A549 treated with DMSO at 1 μM for 4 hours (cell line): ENCODE measurements around the gene GRHL1. TPM values are rescaled to one million over a fixed set of nuclear protein-coding genes. Genes with fewer than 3 reads are reported as not detected.

Experiments
- total RNA-seq: library from RNA; stranded (reverse); fragments of 200-300 nt; extraction: Qiagen RNA extraction; gene quantifications from 5 replicates; pipeline ENCODE4 v1.2.3, GENCODE V29; 2022; ENCODE audit warnings: low read depth

Gene GRHL1, protein sequence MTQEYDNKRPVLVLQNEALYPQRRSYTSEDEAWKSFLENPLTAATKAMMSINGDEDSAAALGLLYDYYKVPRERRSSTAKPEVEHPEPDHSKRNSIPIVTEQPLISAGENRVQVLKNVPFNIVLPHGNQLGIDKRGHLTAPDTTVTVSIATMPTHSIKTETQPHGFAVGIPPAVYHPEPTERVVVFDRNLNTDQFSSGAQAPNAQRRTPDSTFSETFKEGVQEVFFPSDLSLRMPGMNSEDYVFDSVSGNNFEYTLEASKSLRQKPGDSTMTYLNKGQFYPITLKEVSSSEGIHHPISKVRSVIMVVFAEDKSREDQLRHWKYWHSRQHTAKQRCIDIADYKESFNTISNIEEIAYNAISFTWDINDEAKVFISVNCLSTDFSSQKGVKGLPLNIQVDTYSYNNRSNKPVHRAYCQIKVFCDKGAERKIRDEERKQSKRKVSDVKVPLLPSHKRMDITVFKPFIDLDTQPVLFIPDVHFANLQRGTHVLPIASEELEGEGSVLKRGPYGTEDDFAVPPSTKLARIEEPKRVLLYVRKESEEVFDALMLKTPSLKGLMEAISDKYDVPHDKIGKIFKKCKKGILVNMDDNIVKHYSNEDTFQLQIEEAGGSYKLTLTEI
- 1.2 to 1.7 TPM (median 1.2 TPM) in 5 replicates for total RNA-seq

GRCh38 chr2:9951522-9952285 lies at the start of gene GRHL1:
Gene GRHL1, plus strand, starts transcription at chr2:9951693. Its CDS starts 141 bp downstream, at chr2:9951834.

DNA sequence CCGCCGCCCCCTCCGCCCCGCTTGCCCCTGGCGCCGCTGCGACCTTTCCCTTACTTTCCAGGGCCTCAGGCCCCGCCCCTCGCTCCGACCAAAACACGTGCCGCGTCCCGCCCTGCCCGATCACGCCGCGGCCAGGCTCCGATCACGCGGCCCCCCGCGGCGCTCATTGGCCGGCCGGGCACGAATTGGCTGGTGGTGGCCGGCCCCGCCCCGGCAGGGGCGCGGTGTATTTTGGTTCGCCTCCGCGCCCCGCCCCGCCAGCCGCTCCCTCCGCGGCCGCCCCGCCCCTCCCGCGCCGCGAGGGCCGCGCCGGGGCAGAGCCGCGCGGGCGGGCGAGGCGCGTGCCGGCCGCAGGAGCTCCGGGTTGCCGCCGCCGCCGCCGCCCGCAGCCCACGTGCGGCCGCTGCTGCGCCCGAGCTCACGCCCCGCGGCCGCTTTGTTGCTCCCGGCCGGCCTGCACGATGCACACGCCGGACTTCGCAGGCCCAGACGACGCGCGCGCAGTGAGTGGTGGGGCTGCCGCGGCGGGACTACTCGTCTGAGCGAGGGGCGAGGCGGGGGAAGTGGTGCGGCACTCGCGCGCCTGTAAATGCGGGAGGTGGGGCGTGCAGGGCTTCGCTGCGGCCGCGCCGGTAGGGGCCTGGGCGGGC lies 91.9 kb downstream of the GRHL1 start, which contains the start of gene KLF11:
Gene KLF11, plus strand, starts transcription at position 295 of the 650 bp plus-strand sequence. Its CDS starts 167 bp downstream, at position 462.

Other genes starting within 250 kb of the GRHL1 start
- 23.4 to 46.5 TPM (median 27.1 TPM) in 5 replicates for gene TAF1B, start 108.2 kb upstream of the GRHL1 start, total RNA-seq
- 3.7 to 5.7 TPM (median 5.4 TPM) in 5 replicates for gene KLF11, start 91.9 kb downstream of the GRHL1 start, total RNA-seq
- gene CYS1, start 128.7 kb downstream of the GRHL1 start, total RNA-seq = 0.65 to 1.7 TPM (median 1.4 TPM) in 5 replicates
- gene RRM2, start 171.0 kb downstream of the GRHL1 start, total RNA-seq = 168 to 246 TPM (median 244 TPM) in 5 replicates